Measurements from ENCODE around the gene BAD. TPM values are rescaled to one million over a fixed set of nuclear protein-coding genes. Genes with fewer than 3 reads are reported as not detected.
A peak's percentile ranks its signal among the peaks of the same experiment; 100 is the strongest.
"Not testable (repeated sequence)": the region's sequence is repeated elsewhere in the genome, so short reads cannot be mapped to it uniquely, and the experiment has no call there.

Gene BAD
- total RNA-seq, 1 experiment from 2014 or later = 154 TPM

DNA sequence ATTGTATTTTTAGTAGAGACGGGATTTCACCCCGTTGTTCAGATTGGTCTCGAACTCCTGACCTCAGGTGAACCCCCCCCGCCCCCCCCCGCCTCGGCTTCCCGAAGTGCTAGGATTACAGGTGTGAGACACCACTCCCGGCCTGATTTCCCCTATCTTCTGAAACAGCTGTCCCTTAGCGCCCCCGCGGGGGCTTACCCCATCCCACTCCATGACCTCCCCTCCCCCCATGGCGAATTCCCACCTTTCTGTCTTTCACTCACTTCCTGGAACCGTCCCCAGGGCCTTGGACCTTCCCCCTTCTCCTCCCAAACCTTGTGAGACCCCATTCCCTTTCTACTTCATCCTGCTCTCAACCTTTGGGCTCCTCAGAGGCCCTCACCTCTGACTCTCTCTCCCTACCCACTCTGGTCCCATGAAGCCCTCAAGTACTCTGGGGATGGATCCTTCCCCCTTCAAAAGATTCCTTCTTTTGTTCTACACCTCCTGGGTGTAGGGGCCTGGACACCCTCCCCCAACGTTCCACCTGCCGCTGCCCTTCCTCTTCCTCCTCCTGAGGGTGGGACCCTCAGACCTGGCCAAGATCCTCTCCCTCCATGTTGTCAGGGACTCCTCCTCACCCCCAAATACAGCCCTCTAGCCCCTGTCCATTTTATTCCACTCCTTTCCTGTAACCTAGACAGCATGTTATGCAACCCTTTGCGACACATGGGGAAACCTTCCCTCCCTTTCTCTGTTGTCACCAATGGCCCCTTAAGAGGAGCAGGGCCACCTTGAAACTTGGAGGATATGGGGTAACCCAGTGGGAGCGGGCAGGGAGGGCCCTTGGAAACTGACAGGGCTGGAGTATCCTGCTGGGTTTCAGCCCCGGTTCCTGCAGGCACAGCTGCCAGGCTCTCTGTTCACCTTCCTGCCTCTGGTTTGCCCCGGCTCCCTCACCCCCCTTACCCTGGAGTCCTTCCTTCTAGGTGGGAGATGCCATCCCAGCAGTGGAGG is 34.6 kb upstream of the BAD start:
- Histone ChIP-seq H3K36me3 (peaks cover 42% of the 10 kb centered on the region), H3K4me3 (peak overlapping the region; percentile 69), H3K27me3 (replicated peaks) (no peaks in the 10 kb centered on the region), H3K9me3 (replicated peaks) (no peaks in the 10 kb centered on the region), H3K27ac (no peak overlapping the region; the same call in 1 of the 2 replicates), H3K4me1 (replicated peaks) (peaks cover 20% of the 10 kb centered on the region)
- no peak for DNase-seq (ENCODE audit: low read depth in 1 of 2, low spot score in 2 of 2)

DNA sequence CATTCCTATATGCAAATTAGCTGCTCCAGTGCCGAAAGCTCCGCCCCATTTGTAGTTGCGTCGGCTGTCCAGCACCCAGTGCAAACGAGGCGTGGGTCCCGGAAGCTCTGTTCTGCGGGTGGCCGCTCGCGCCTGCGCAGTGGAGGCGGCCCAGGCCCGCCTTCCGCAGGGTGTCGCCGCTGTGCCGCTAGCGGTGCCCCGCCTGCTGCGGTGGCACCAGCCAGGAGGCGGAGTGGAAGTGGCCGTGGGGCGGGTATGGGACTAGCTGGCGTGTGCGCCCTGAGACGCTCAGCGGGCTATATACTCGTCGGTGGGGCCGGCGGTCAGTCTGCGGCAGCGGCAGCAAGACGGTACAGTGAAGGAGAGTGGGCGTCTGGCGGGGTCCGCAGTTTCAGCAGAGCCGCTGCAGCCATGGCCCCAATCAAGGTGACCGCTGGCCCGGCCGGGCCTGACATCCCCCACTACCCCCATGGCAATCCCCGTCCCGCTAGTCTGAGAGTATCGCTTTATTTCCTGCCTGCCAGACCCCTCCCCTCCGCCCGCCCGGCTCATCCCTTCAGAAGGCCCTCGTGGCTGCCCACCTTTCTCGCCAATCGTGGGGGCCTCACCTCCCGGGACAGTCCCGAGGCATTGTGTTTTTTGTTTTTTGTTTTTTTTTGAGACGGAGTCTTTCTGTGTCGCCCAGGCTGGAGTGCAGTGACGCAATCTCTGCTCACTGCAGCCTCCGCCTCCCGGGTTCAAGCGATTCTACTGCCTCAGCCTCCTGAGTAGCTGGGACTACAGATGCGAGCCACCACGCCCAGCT is 33.7 kb upstream of the BAD start, which contains the start of gene PRDX5:
PRDX5 (plus strand) TSS at position 161 of the 805 bp plus-strand sequence; CDS start at position 256, 95 bp downstream.
- peaks cover 20% of the 10 kb centered on the region for H3K4me1 ChIP-seq (replicated peaks)
- peak within 1 kb of the TSS; percentile 69 for H3K4me3 ChIP-seq
- H3K27me3 ChIP-seq (replicated peaks) = no peaks in the 10 kb centered on the region
- H3K36me3 ChIP-seq = peaks cover 46% of the 10 kb centered on the region
- peak; percentile 97 to 99 for DNase-seq (ENCODE audit: low read depth in 1 of 2, low spot score in 2 of 2)
- no peaks in the 10 kb centered on the region for H3K9me3 ChIP-seq (replicated peaks)
- peak within 1 kb of the TSS; percentile 81 for H3K27ac ChIP-seq

DNA sequence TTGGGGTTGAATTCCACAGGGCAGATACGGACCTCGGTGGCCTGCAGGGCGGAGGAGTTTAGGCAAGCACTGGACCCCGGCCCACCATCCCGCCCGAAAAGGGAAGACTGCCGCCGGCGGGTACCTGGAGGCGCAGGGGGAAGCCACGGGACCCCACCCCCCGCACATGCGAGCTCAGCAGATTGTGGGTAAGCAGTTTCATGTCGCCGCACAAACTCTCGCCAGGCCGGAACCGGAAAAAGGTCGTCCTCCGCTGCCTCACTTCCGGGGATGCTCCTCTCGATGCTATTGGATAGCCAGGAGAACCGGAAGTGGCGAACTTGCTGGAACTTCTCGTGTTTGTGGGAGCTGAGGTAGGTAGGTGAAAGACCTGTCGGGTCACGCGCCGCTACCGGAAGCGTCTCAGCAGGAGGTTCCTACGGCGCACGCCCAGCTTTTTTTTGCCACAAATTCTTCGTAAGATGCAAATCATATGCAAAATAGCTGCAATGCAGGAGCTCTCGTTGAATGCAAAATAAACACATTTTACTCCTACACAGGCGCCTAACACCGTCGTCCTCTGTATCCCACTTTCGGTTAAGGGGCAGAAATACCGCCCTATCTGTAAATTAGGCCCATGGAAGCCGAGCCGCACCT is 33.0 kb upstream of the BAD start, which contains the start of gene TRMT112:
TRMT112 (minus strand) TSS at position 235 of the 636 bp plus-strand sequence; CDS start at position 202, 33 bp downstream.
- peak; percentile 93 to 99 for DNase-seq (ENCODE audit: low read depth in 1 of 2, low spot score in 2 of 2)
- peaks cover 44% of the 10 kb centered on the region for H3K36me3 ChIP-seq
- peak within 1 kb of the TSS; percentile 81 for H3K27ac ChIP-seq
- peak within 1 kb of the TSS; percentile 69 for H3K4me3 ChIP-seq
- no peaks in the 10 kb centered on the region for H3K9me3 ChIP-seq (replicated peaks)
- peaks cover 20% of the 10 kb centered on the region for H3K4me1 ChIP-seq (replicated peaks)
- no peaks in the 10 kb centered on the region for H3K27me3 ChIP-seq (replicated peaks)

DNA sequence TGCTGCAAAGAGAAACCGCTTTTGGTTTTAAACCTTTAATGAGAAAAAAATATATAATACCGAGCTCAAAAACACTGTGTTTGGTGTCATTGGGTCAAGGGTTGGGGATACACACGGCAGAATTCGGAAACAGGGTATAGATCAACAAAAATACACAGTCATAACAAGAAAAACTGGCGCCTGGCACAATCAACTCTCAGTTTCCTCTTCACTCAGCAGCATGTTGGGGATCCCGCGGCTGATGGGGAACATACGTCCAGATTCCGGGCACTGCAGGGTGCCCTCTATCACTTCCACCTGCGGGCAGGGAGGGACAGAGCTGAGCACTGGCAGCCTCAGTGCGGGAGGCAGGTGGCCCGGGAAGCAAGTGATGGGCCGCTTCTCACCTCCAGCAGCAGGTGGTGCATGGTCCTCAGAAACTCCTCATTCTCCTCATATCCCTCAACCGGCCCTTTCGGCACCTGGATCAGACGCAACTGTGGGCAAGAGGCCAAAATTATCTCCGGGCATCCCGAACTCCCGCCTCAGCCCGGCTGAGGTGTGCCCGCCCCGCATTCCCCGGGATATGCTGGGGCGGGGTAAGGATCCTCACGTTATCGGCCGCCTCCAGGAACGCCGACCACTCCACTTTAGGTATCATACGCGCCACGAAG is 32.3 kb upstream of the BAD start:
- no peaks in the 10 kb centered on the region for H3K27me3 ChIP-seq (replicated peaks)
- no peak for DNase-seq (ENCODE audit: low read depth in 1 of 2, low spot score in 2 of 2)
- peaks cover 16% of the 10 kb centered on the region for H3K4me1 ChIP-seq (replicated peaks)
- H3K9me3 ChIP-seq (replicated peaks) = no peaks in the 10 kb centered on the region
- peaks cover 43% of the 10 kb centered on the region for H3K36me3 ChIP-seq
- peak overlapping the region; percentile 81 for H3K27ac ChIP-seq
- H3K4me3 ChIP-seq = peak overlapping the region; percentile 69

DNA sequence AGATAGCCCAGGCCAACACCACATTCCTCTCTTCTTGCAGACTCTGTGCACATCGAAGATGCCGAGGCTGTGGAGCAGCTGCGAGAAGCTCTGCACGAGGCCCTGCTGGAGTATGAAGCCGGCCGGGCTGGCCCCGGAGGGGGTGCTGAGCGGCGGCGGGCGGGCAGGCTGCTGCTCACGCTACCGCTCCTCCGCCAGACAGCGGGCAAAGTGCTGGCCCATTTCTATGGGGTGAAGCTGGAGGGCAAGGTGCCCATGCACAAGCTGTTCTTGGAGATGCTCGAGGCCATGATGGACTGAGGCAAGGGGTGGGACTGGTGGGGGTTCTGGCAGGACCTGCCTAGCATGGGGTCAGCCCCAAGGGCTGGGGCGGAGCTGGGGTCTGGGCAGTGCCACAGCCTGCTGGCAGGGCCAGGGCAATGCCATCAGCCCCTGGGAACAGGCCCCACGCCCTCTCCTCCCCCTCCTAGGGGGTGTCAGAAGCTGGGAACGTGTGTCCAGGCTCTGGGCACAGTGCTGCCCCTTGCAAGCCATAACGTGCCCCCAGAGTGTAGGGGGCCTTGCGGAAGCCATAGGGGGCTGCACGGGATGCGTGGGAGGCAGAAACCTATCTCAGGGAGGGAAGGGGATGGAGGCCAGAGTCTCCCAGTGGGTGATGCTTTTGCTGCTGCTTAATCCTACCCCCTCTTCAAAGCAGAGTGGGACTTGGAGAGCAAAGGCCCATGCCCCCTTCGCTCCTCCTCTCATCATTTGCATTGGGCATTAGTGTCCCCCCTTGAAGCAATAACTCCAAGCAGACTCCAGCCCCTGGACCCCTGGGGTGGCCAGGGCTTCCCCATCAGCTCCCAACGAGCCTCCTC is 31.4 kb upstream of the BAD start:
- H3K9me3 ChIP-seq (replicated peaks); H3K4me3 ChIP-seq; H3K27ac ChIP-seq; H3K27me3 ChIP-seq (replicated peaks); DNase-seq (ENCODE audit: low read depth in 1 of 2, low spot score in 2 of 2): not testable (repeated sequence)
- H3K36me3 ChIP-seq = peaks cover 43% of the 10 kb centered on the region
- peaks cover 10% of the 10 kb centered on the region for H3K4me1 ChIP-seq (replicated peaks)

DNA sequence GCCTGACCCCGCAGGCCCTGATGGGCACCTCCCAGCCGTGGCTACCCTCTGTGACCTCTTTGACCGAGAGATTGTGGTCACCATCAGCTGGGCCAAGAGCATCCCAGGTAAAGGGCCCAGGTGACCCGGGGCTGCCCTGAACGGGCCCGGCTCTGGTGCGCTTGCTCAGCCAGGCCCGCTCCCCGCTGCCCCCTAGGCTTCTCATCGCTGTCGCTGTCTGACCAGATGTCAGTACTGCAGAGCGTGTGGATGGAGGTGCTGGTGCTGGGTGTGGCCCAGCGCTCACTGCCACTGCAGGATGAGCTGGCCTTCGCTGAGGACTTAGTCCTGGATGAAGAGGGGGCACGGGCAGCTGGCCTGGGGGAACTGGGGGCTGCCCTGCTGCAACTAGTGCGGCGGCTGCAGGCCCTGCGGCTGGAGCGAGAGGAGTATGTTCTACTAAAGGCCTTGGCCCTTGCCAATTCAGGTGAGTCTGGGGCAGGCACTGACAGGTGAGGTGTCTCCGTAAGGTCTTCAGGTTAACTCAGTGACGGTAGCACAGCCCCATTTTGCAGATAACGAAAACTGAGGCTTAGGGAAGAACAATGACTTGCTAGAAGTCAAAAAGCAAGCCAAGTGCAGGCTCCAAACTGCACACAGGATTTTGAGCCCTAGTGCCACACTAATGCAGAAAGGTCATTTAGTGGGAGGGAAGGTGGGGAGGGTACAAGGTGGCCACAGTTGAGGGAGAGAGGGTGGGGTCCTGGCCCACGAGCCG is 30.5 kb upstream of the BAD start:
- no peak for DNase-seq (ENCODE audit: low read depth in 1 of 2, low spot score in 2 of 2)
- Histone ChIP-seq H3K4me1 (replicated peaks) (peaks cover 10% of the 10 kb centered on the region), H3K4me3 (no peak overlapping the region), H3K27me3 (replicated peaks) (no peaks in the 10 kb centered on the region), H3K9me3 (replicated peaks) (no peaks in the 10 kb centered on the region), H3K36me3 (peaks cover 43% of the 10 kb centered on the region), H3K27ac (no peak overlapping the region)

DNA sequence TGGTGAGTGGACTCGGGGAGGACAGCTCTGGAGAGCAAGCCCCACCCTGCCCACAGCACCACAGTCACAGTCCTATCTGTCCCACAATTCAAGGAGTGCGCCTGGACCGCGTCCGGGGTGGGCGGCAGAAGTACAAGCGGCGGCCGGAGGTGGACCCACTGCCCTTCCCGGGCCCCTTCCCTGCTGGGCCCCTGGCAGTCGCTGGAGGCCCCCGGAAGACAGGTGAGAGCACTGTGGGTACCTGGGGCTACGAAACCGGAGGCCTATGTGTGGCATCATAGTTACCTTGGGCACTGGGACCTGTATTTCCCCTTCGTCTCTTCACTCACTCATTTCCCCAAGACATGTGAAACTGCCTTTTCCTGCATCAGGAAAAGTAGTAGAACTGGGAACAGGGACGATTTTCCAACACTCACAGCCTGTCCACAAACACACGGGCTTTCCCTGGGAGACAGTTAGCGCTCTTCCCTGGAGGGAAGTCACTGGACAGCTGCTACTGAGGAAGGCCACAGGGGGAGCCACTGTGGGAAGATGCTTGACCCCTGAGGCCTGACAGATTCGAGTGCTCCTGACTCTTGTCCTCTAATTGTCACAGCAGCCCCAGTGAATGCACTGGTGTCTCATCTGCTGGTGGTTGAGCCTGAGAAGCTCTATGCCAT is 29.8 kb upstream of the BAD start:
- no peak overlapping the region for H3K27ac ChIP-seq
- H3K4me3 ChIP-seq = no peak overlapping the region
- DNase-seq (ENCODE audit: low read depth in 1 of 2, low spot score in 2 of 2) = no peak
- H3K4me1 ChIP-seq (replicated peaks) = peaks cover 10% of the 10 kb centered on the region
- no peaks in the 10 kb centered on the region for H3K9me3 ChIP-seq (replicated peaks)
- H3K36me3 ChIP-seq = peaks cover 43% of the 10 kb centered on the region
- H3K27me3 ChIP-seq (replicated peaks) = no peaks in the 10 kb centered on the region

DNA sequence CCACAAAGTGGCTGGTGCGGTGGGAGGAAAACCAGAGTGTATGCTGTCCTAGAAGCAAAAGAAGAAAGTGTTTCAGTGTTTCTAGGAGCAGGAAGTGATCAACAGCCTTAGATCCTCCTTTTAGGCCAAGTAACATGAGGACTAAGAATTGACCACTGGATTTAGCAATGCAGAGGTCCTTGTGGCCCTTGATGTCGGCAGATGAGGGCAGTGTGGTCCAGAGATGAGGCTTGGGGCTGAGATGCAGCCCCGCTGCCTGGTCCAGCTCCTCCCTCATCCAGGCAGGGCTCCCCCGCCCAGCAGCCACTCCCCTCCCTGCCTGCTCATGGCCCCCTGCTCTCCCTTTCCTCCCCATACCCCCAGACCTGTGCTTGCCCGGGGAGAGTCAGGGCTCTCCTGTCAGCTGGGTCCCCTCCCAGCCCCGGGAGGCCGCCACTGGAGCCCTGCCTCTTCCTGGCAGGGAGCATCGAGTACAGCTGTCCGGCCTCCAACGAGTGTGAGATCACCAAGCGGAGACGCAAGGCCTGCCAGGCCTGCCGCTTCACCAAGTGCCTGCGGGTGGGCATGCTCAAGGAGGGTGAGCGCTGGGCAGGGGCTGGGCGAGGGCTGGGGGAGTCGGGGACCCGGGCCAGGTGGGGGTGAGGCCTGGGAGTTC is 29.2 kb upstream of the BAD start:
- no peaks in the 10 kb centered on the region for H3K27me3 ChIP-seq (replicated peaks)
- H3K36me3 ChIP-seq = peaks cover 43% of the 10 kb centered on the region
- DNase-seq (ENCODE audit: low read depth in 1 of 2, low spot score in 2 of 2) = no peak
- no peak overlapping the region for H3K4me3 ChIP-seq
- H3K9me3 ChIP-seq (replicated peaks) = no peaks in the 10 kb centered on the region
- no peak overlapping the region for H3K27ac ChIP-seq
- H3K4me1 ChIP-seq (replicated peaks) = peaks cover 5% of the 10 kb centered on the region; the same call in 1 of the 2 replicates

DNA sequence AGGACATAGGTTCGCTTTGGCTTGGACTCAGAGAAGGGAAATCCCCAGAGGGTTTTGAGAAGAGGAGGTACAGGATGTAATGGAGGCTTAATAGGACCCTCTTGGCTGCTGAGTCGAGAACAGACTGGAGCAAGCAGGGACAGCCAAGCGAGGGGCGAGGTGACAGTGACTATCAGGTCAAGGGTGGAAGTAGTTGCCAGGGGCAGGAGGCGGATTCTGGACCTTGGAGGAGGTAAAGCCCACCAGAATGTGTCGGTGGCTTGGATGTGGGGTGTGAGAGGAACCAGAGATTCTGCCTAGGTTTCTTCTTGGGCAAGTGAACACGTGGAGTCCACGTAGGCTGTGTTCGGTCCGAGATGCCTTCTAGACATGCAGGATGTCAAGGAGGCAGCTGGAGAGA is 28.5 kb upstream of the BAD start:
- peaks cover 44% of the 10 kb centered on the region for H3K36me3 ChIP-seq
- no peak overlapping the region for H3K4me3 ChIP-seq
- H3K4me1 ChIP-seq (replicated peaks) = peaks cover 5% of the 10 kb centered on the region; the same call in 1 of the 2 replicates
- no peaks in the 10 kb centered on the region for H3K27me3 ChIP-seq (replicated peaks)
- no peak overlapping the region for H3K27ac ChIP-seq
- no peak for DNase-seq (ENCODE audit: low read depth in 1 of 2, low spot score in 2 of 2)
- no peaks in the 10 kb centered on the region for H3K9me3 ChIP-seq (replicated peaks)

DNA sequence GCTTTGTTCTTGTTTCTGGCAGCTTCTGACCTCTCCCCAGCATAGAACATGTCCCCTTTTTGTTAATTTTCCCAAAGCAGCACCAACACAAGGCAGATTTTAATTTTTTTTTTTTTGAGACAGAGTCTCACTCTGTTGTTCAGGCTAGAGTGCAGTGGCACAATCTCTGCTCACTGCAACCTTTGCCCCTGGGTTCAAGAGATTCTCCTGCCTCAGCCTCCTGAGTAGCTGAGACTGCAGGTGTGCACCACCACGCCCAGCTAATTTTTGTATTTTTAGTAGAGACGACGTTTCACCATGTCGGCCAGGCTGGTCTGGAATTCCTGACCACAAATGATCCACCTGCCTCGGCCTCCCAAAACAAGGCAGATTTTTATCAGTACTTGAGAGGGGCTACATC is 23.3 kb upstream of the BAD start:
- not testable (repeated sequence) for DNase-seq (ENCODE audit: low read depth in 1 of 2, low spot score in 2 of 2); H3K4me3 ChIP-seq; H3K27me3 ChIP-seq (replicated peaks); H3K9me3 ChIP-seq (replicated peaks); H3K27ac ChIP-seq
- Histone ChIP-seq H3K36me3 (peaks cover 18% of the 10 kb centered on the region), H3K4me1 (replicated peaks) (peaks cover 18% of the 10 kb centered on the region)
